HFFc6 (cell line): ENCODE data around the gene MAP3K5. TPM values are rescaled to one million over a fixed set of nuclear protein-coding genes. Genes with fewer than 3 reads are reported as not detected.
A peak's percentile ranks its signal among the peaks of the same experiment; 100 is the strongest.

ENCODE experiments used
- DNase-seq: peaks from one replicate; pipeline ENCODE4 v3.0.0-alpha.2; 2018
- H3K27ac Mint-ChIP-seq: 2 replicates; pipeline ENCODE4 v1.8.0; 2020; ENCODE audit warnings: mild to moderate bottlenecking, mixed read lengths
- H3K27me3 Mint-ChIP-seq: 2 replicates; pipeline ENCODE4 v1.8.0; 2021; ENCODE audit warnings: mild to moderate bottlenecking, moderate library complexity, mixed read lengths; ENCODE audit not compliant: insufficient read depth
- H3K36me3 Mint-ChIP-seq: 2 replicates; pipeline ENCODE4 v1.8.0; 2021; ENCODE audit warnings: low read depth, mixed read lengths
- H3K4me1 Mint-ChIP-seq: 2 replicates; pipeline ENCODE4 v1.8.0; 2020; ENCODE audit warnings: low read depth, mixed read lengths
- H3K4me3 Mint-ChIP-seq: 2 replicates; pipeline ENCODE4 v1.8.0; 2020; ENCODE audit warnings: mild to moderate bottlenecking, moderate library complexity, mixed read lengths
- H3K9me3 Mint-ChIP-seq: 2 replicates; pipeline ENCODE4 v1.8.0; 2020; ENCODE audit warnings: mild to moderate bottlenecking, mixed read lengths
- total RNA-seq, 6 experiments: library from RNA; stranded (reverse); fragmentation: NEBNext Ultra II Directional; extraction: Animal tissue kit (Norgen Biotek cat#: 25700); gene quantifications; 2 replicates in 1 of 6; 3 replicates in 5 of 6; pipeline ENCODE4 v1.2.3, GENCODE V29; 2021
- TF ChIP-seq, protein P1 (sequence below): fragments of 200-600 bp; sonication (generic); IDR thresholded peaks from 2 replicates; pipeline ENCODE4 v1.5.0; 2021; ENCODE audit warnings: antibody characterized with exemption, mild to moderate bottlenecking

The MAP3K5 gene
- total RNA-seq, 6 experiments from 2014 or later, result 11.9 to 22.2 (median 19.1) TPM

DNA sequence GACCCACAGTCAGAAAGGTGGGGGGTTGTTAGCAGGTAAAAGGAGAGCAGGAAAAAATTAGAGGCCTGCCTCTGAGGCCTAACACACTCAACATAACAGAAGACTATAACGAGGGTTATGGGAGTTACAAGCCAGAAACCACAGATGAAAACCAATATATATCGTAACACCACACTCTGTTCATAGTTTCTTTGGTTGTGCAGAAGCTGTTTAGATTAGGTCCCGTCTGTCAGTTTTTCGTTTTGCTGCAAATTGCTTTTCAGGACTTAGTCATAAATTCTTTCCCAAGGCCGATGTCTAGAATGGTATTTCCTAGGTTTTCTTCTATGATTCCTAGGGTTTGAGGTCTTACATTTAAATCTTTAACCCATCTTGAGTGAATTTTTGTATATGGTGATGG lies 3.7 kb upstream of the MAP3K5 start:
- H3K9me3 Mint-ChIP-seq, result no peaks in the 10 kb centered on the region
- TF ChIP-seq, protein P1, sequence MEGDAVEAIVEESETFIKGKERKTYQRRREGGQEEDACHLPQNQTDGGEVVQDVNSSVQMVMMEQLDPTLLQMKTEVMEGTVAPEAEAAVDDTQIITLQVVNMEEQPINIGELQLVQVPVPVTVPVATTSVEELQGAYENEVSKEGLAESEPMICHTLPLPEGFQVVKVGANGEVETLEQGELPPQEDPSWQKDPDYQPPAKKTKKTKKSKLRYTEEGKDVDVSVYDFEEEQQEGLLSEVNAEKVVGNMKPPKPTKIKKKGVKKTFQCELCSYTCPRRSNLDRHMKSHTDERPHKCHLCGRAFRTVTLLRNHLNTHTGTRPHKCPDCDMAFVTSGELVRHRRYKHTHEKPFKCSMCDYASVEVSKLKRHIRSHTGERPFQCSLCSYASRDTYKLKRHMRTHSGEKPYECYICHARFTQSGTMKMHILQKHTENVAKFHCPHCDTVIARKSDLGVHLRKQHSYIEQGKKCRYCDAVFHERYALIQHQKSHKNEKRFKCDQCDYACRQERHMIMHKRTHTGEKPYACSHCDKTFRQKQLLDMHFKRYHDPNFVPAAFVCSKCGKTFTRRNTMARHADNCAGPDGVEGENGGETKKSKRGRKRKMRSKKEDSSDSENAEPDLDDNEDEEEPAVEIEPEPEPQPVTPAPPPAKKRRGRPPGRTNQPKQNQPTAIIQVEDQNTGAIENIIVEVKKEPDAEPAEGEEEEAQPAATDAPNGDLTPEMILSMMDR, result no peak
- no peak overlapping the region for H3K4me3 Mint-ChIP-seq
- H3K27ac Mint-ChIP-seq, result no peak overlapping the region
- peaks cover 20% of the 10 kb centered on the region for H3K4me1 Mint-ChIP-seq
- DNase-seq, result no peak
- H3K36me3 Mint-ChIP-seq, result peaks cover 14% of the 10 kb centered on the region
- peaks cover 3% of the 10 kb centered on the region; the same call in 1 of the 2 replicates for H3K27me3 Mint-ChIP-seq

DNA sequence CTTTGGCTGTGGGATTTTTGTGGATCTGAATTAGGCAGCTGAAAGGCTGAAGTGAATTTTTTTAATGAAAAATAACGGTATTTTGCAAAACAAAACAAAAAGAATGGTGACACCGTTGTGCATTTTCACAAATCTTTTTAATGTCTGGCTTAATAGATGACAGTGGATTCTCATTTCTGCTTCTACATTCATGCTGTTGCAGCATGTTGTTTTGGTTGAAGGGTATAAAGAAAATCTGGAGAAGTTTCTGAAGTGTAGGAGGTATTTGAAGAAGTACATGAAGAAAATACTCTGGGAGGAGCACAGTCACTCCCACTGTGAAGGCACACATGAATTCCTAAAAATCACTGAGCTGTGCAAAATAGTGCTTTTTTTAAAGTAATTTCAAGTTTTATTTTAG lies 3.1 kb upstream of the MAP3K5 start:
- Mint-ChIP-seq H3K36me3 (peaks cover 15% of the 10 kb centered on the region), H3K27me3 (peaks cover 3% of the 10 kb centered on the region; the same call in 1 of the 2 replicates), H3K9me3 (no peaks in the 10 kb centered on the region), H3K4me1 (peaks cover 26% of the 10 kb centered on the region), H3K4me3 (no peak overlapping the region), H3K27ac (no peak overlapping the region)
- DNase-seq, result no peak
- TF ChIP-seq, protein P1, result no peak

DNA sequence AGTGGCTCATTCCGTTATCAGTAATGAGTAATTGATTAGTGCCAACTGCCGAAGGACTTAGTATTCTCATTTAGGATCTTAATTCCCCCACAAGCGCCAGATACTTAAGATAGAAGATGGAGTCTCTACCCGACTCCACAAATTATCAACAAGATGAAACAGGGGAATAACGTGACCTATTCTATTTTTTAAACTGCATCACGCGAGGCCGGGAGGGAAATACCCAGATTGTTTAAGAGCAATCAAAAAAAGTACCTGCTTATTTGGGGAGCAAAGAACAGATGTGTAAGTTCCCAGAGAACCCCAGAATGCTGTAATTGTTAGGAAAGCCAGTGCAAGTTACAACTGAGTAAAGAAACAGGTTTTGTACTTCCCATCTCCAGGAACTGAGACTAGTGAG lies 1.1 kb upstream of the MAP3K5 start:
- Mint-ChIP-seq H3K27ac (peak overlapping the region; percentile 94), H3K4me3 (peak overlapping the region; percentile 95), H3K4me1 (peaks cover 36% of the 10 kb centered on the region), H3K36me3 (peaks cover 14% of the 10 kb centered on the region), H3K9me3 (no peaks in the 10 kb centered on the region), H3K27me3 (peaks cover 3% of the 10 kb centered on the region; the same call in 1 of the 2 replicates)
- TF ChIP-seq, protein P1, result no peak
- no peak for DNase-seq

DNA sequence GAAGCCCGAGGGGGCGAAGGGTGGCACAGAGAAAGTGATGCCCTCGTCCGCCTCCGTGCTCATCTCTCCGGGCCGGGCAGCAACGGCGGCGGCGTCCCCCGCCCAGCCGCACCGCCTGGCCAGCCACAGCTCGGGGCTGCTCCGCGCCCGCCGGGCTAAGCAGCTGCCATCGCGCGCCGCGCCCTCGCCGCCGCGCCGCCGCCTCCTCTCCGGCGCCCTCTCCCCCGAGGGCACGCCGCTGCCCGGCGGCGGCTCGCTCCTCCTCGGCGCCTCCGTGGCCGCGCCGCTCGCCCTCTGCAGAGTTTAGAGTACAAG lies 225 bp downstream of the MAP3K5 start:
- H3K4me3 Mint-ChIP-seq, result peak overlapping the region; percentile 96
- no peak for DNase-seq
- TF ChIP-seq, protein P1, result no peak
- no peaks in the 10 kb centered on the region for H3K9me3 Mint-ChIP-seq
- H3K4me1 Mint-ChIP-seq, result peaks cover 42% of the 10 kb centered on the region
- H3K27me3 Mint-ChIP-seq, result peaks cover 3% of the 10 kb centered on the region; the same call in 1 of the 2 replicates
- H3K36me3 Mint-ChIP-seq, result peaks cover 4% of the 10 kb centered on the region; the same call in 1 of the 2 replicates
- no peak overlapping the region for H3K27ac Mint-ChIP-seq

DNA sequence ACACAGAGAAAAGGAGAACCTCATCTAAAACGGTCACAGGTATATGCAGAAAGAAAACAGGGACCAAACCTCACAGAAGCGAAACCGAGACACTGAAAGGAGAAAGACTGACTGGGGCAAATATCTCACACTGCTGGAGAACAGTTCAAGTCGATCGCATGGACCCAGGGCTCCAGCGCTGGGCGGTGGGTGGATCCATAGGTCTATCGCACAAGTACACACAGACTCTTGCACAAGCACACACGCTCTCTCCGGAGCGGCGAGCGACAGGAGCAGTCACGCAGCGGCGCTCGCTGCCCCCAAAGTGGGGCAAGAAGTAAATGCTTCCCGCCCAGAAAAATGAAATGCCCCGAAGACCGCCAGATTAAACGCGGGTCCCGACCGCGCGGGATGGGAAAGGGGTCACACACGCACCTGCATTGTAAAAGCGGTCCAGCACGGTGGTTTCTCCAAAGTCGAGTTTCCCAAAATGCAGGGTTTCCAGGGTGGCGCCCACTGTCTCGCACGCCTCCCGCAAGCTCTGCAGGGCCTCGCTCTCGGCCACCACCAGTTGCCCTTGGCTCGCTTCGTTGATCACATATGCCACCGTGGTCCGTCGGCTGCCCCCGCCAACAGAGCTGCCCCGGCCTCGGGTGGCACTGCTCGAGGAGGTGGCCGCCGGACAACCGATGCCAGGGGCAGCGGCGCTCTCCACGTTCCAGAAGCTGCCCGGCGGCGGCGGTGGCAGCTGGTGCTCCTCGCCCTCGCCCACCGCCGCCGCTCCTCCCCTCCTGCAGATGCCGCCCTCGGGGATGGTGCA lies 782 bp downstream of the MAP3K5 start:
- Mint-ChIP-seq H3K27me3 (peaks cover 3% of the 10 kb centered on the region; the same call in 1 of the 2 replicates), H3K9me3 (no peaks in the 10 kb centered on the region), H3K4me3 (peak overlapping the region; percentile 96), H3K4me1 (peaks cover 44% of the 10 kb centered on the region), H3K36me3 (peaks cover 4% of the 10 kb centered on the region; the same call in 1 of the 2 replicates), H3K27ac (peak overlapping the region; percentile 84)
- DNase-seq, result peak; percentile 23
- TF ChIP-seq, protein P1, result no peak
